Osteoblast (primary cell): ENCODE data around the gene RIC8B. TPM values are rescaled to one million over a fixed set of nuclear protein-coding genes. Genes with fewer than 3 reads are reported as not detected.

Experiments used
- DNase-seq: peaks from one replicate; pipeline ENCODE4 v3.0.0; 2011; ENCODE audit warnings: low spot score, mixed read lengths; ENCODE audit not compliant: insufficient read length; ENCODE audit errors: missing footprints
- H2AFZ ChIP-seq: 2 replicates; pipeline ENCODE4 v1.6.0; 2011; ENCODE audit warnings: mild to moderate bottlenecking, low read length
- H3K27ac ChIP-seq: 2 replicates; pipeline ENCODE4 v1.5.1; 2011; ENCODE audit warnings: mild to moderate bottlenecking, low read depth, low read length, moderate library complexity
- H3K27me3 ChIP-seq: 2 replicates; pipeline ENCODE4 v1.6.0; 2012; ENCODE audit warnings: mild to moderate bottlenecking, control low read depth, inconsistent platforms, low read length, moderate library complexity; ENCODE audit not compliant: insufficient read depth
- H3K36me3 ChIP-seq: 2 replicates; pipeline ENCODE4 v1.5.1; 2011; ENCODE audit warnings: mild to moderate bottlenecking, low read length, control low read depth, moderate library complexity; ENCODE audit not compliant: insufficient read depth
- H3K4me1 ChIP-seq: 2 replicates; pipeline ENCODE4 v1.5.1; 2011; ENCODE audit warnings: mild to moderate bottlenecking, low read length, control low read depth, moderate library complexity; ENCODE audit not compliant: insufficient read depth
- H3K4me2 ChIP-seq: 2 replicates; pipeline ENCODE4 v1.6.0; 2011; ENCODE audit warnings: mild to moderate bottlenecking, low read length; ENCODE audit not compliant: insufficient read depth
- H3K4me3 ChIP-seq: fragments of 200-600 bp; sonication (generic); 3 replicates; pipeline ENCODE4 v1.5.1; 2012; ENCODE audit warnings: mild to moderate bottlenecking, low read length, inconsistent platforms; ENCODE audit not compliant: insufficient read depth
- H3K79me2 ChIP-seq: 2 replicates; pipeline ENCODE4 v1.6.0; 2012; ENCODE audit warnings: mild to moderate bottlenecking, low read length, control low read depth, inconsistent platforms; ENCODE audit not compliant: insufficient read depth
- H3K9me3 ChIP-seq: 2 replicates; pipeline ENCODE4 v1.5.1; 2011; ENCODE audit warnings: low read depth, low read length, control low read depth
- H4K20me1 ChIP-seq: 2 replicates; pipeline ENCODE4 v1.6.0; 2012; ENCODE audit warnings: mild to moderate bottlenecking, low read length, control low read depth; ENCODE audit not compliant: insufficient read depth
- CTCF ChIP-seq: IDR thresholded peaks from 2 replicates; pipeline ENCODE4 v1.5.1; 2011; ENCODE audit warnings: mild to moderate bottlenecking, low read depth, low read length, moderate library complexity; ENCODE audit errors: extremely low read depth
- total RNA-seq: library from RNA; depleted of rRNA; stranded (reverse); fragments of >200 nt; gene quantifications from 2 replicates; pipeline ENCODE4 v1.2.3, GENCODE V29; 2012

The RIC8B gene
- total RNA-seq, 1 donor = 13.4 TPM

- H3K4me3 ChIP-seq = no peak overlapping the region
- H3K27me3 ChIP-seq = peaks cover 7% of the 10 kb centered on the region
- H3K4me1 ChIP-seq = no peaks in the 10 kb centered on the region
- DNase-seq = no peak
- H3K36me3 ChIP-seq = no peaks in the 10 kb centered on the region
- TF ChIP-seq CTCF = no peak
- H3K27ac ChIP-seq = no peak overlapping the region
- H4K20me1 ChIP-seq = no peaks in the 10 kb centered on the region
- H3K9me3 ChIP-seq = no peaks in the 10 kb centered on the region
- H3K79me2 ChIP-seq = no peaks in the 10 kb centered on the region
- no peak overlapping the region for H3K4me2 ChIP-seq
- no peak overlapping the region for H2AFZ ChIP-seq
Observed at GRCh38 chr12:106744600-106744999, 29.9 kb upstream of the RIC8B start.

DNA sequence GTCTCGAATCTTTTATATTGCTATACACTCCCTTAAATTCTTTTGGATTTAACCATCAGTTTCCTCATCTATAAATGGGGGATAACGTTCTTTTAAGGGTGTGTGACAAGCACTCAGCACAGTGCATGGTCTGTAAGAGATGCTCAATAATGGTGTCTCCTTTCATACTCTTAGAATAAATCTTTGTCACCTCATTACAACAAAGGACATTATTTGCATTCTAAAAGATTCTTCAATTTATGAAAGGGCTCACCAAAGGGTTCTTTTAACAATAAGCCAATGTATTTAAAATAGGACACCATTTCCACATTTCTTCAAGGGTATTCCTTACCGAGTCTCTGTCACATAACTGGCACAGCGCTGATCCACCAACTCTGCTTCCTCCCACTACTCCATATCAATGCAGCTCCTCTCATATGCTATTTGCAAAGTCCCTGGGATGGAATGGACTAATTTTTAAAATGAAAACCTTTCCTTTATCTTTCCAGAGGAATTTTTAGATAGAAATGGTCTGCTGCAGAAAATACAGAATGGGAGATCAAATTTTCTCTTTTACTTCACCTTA, 29.2 kb upstream of the RIC8B start:
- peaks cover 5% of the 10 kb centered on the region for H3K27me3 ChIP-seq
- no peak for TF ChIP-seq CTCF

GRCh38 chr12:106747973-106748436, 26.5 kb upstream of the RIC8B start:
- Histone ChIP-seq H3K79me2 (no peaks in the 10 kb centered on the region), H3K9me3 (no peaks in the 10 kb centered on the region), H4K20me1 (no peaks in the 10 kb centered on the region), H3K27ac (no peak overlapping the region), H3K36me3 (no peaks in the 10 kb centered on the region), H3K4me3 (no peak overlapping the region), H3K27me3 (peaks cover 2% of the 10 kb centered on the region), H3K4me1 (no peaks in the 10 kb centered on the region), H2AFZ (no peak overlapping the region), H3K4me2 (no peak overlapping the region)
- no peak for DNase-seq
- no peak for TF ChIP-seq CTCF

More for the DNA sequence above, 29.2 kb upstream of the RIC8B start:
- no peaks in the 10 kb centered on the region for H3K4me1 ChIP-seq
- H2AFZ ChIP-seq = no peak overlapping the region
- H3K4me2 ChIP-seq = no peak overlapping the region
- no peaks in the 10 kb centered on the region for H3K79me2 ChIP-seq
- no peak overlapping the region for H3K27ac ChIP-seq
- H3K9me3 ChIP-seq = no peaks in the 10 kb centered on the region
- H4K20me1 ChIP-seq = no peaks in the 10 kb centered on the region
- H3K36me3 ChIP-seq = no peaks in the 10 kb centered on the region
- no peak for DNase-seq
- H3K4me3 ChIP-seq = no peak overlapping the region

DNA sequence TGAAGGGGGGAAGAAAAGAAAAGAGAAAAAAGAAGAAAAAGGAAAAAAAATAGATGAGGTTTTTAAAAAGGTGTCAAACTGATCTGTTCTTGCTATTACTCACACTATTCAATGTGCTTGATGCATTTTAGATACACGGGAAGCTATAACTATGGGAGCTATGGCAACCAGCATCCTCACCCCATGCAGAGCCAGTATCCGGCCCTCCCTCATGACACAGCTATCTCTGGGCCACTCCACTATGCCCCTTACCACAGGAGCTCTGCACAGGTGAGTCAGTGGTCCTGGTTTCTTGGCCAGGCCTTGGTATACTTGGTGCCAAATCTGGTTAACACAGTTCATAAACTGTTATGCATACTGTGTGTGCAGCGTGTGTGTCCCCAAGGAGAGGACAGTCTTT, 24.0 kb upstream of the RIC8B start:
- H3K4me3 ChIP-seq = no peak overlapping the region
- H2AFZ ChIP-seq = no peak overlapping the region
- H3K9me3 ChIP-seq = no peaks in the 10 kb centered on the region
- no peak for TF ChIP-seq CTCF
- DNase-seq = no peak
- H3K4me2 ChIP-seq = no peak overlapping the region
- no peaks in the 10 kb centered on the region for H3K27me3 ChIP-seq
- H3K79me2 ChIP-seq = no peaks in the 10 kb centered on the region
- no peaks in the 10 kb centered on the region for H3K36me3 ChIP-seq
- no peaks in the 10 kb centered on the region for H4K20me1 ChIP-seq
- H3K4me1 ChIP-seq = no peaks in the 10 kb centered on the region
- H3K27ac ChIP-seq = no peak overlapping the region
